NB4 (cell line): ENCODE data around the gene CALCOCO1.
A peak's percentile ranks its signal among the peaks of the same experiment; 100 is the strongest.

Source experiments
- DNase-seq: peaks from one replicate; pipeline ENCODE4 v3.0.0; 2010; ENCODE audit warnings: low read depth
- H3K4me3 ChIP-seq: one replicate; pipeline ENCODE4 v1.5.1; 2011; ENCODE audit warnings: mild to moderate bottlenecking, low read depth, low read length, moderate library complexity
- CTCF ChIP-seq: IDR thresholded peaks from one replicate; pipeline ENCODE4 v1.5.1; 2012; ENCODE audit warnings: low read depth, low read length
- MYC ChIP-seq: IDR thresholded peaks from 2 replicates; pipeline ENCODE4 v1.6.1; 2011; ENCODE audit warnings: low read depth, low read length
- POLR2A ChIP-seq: IDR thresholded peaks from 2 replicates; pipeline ENCODE4 v1.6.1; 2011; ENCODE audit warnings: mild to moderate bottlenecking; ENCODE audit not compliant: insufficient read length; ENCODE audit errors: extremely low read depth
- TF ChIP-seq, protein P1 (sequence below): IDR thresholded peaks from 2 replicates; pipeline ENCODE4 v1.6.1; 2011; ENCODE audit warnings: low read depth, low read length

Gene CALCOCO1

GRCh38 chr12:53754633-53755264 lies 27.5 kb upstream of the CALCOCO1 start:
- no peak for DNase-seq
- no peak overlapping the region for H3K4me3 ChIP-seq
- no peak for TF ChIP-seq MYC
- no peak for TF ChIP-seq CTCF
- TF ChIP-seq, protein P1, sequence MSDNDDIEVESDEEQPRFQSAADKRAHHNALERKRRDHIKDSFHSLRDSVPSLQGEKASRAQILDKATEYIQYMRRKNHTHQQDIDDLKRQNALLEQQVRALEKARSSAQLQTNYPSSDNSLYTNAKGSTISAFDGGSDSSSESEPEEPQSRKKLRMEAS, result no peak
- no peak for TF ChIP-seq POLR2A

DNA sequence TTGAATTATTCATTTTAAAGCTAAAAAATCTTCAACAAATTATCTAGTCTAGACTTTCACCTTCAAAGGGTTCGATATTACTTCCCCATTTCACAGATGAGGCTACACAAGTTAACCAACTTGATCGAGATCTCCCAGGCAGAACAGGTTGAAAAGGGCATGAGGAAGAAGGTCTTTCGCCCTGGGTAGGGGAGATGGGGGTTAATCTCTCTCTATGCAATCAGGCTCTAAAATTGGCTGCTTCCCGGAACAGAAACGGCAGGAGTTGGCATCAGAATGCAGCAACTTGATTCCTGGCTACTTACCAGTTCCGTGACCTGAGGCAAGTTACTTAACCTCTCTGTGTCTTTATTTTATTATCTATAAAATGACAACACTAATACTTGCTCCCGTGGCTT lies 26.9 kb upstream of the CALCOCO1 start:
- H3K4me3 ChIP-seq, result no peak overlapping the region
- DNase-seq, result peak; percentile 50
- no peak for TF ChIP-seq MYC

DNA sequence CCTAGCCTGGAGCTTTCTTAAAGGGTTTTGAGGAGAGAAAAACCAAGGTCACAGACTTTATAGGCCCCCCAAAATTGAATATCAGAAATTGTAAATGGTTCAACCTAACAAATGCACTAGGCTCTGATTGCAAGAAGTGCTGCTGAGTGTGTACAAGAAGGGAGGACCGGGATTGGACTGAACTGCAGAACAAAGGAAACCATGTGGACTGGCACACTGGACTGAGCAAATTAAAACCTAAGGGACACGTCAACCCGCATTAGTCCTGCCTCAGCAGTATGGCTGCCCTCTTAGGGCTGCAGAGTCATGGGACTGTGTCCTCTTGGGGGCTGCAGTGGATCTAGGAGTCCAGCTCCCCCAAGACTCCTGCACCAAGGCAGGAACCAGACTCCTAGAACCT lies 25.4 kb upstream of the CALCOCO1 start:
- H3K4me3 ChIP-seq, result peak overlapping the region; percentile 70
- TF ChIP-seq CTCF (no peak), POLR2A (no peak), MYC (no peak)
- TF ChIP-seq, protein P1, result no peak
- peak; percentile 37 for DNase-seq

DNA sequence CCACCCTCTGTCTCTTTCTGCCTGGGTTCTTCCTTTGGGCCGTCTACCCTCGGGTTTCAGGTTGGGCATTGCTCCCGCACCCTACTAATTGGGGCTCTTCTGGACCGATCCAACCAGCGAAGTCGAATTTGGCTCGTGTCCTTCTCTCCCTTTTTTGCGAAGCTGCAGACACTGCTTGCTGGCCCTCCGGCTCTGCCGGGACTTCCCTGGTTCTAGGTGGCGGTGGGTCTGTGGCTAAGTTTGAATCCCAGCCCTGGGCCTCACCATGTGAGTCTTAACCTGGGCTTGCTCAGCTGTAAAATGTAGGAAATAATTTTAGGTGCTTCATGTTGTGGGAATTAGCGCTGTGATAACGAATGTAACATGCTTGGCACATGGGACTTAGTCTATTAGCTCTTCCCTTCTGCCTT lies 24.9 kb upstream of the CALCOCO1 start:
- DNase-seq, result no peak
- TF ChIP-seq MYC (no peak), POLR2A (no peak), CTCF (no peak)
- TF ChIP-seq, protein P1, result no peak
- H3K4me3 ChIP-seq, result peak overlapping the region; percentile 70

DNA sequence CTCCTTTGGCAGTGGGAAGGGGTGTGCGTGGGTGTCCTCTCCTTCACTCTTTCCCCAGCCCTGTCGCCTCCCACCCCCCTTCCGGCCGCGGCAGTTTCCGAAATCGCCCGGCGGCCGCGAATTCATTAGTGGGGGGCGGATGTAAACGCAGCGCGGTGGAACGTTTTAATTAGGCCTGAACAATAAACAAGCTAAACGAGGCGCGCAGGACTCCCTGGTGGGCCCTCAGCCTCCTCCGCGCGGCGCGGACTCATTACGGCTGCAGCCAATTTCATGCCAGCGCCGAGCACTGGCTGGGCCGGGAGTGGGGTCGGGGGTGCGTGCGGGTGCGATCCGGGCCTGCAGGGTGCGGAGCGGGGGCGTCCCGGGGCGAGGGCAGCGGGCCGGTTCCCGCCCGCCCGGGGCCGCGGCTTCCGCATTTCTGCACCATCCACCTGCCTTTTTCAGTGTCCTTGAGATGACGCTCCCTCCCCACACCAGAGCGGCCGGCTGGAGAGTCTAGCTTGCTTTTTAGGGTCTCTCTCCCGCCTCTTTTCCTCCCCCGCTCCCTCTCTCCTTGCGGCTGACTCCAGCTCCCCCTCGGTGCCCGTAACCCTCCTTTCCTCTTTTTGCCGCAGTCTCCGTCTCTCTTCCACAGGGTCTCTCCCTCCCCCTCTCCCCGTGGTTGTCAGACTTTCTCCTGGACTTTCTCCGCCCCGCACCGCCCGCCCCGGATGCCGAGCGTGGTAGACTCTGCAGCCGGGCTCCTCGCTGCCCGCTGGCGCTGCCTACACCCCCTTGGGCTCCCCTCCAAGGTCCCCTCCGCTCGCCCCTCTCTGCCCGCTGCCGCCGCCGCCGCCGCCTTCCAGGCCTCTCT lies 24.3 kb upstream of the CALCOCO1 start, which contains the start of gene CISTR:
TSS of gene CISTR (minus strand) at position 644 of the 856 bp plus-strand sequence.
- TF ChIP-seq MYC (peak; percentile 45; the same call in 1 of the 2 replicates), CTCF (no peak), POLR2A (peak; percentile 15)
- TF ChIP-seq, protein P1, result peak; percentile 65
- H3K4me3 ChIP-seq, result peak within 1 kb of the TSS; percentile 70
- DNase-seq, result peak; percentile 97

GRCh38 chr12:53750812-53751335 lies 23.6 kb upstream of the CALCOCO1 start:
- no peak for TF ChIP-seq POLR2A
- H3K4me3 ChIP-seq, result peak overlapping the region; percentile 70
- DNase-seq, result no peak
